H1 (cell line): ENCODE measurements around the gene CPHXL. TPM values are rescaled to one million over a fixed set of nuclear protein-coding genes. Genes with fewer than 3 reads are reported as not detected.

Experiments used
- CTCF ChIA-PET: fragments of 300-600 bp; sonication (Branson Sonifier 250); formaldehyde crosslinking; loops from one replicate; lab custom pipeline; 2021; ENCODE audit not compliant: partially characterized antibody; lab: Charles Lee
- POLR2A ChIA-PET: fragments of 300-600 bp; sonication (Branson Sonifier 250); formaldehyde crosslinking; loops from one replicate; lab custom pipeline; 2021; ENCODE audit warnings: inconsistent platforms; ENCODE audit not compliant: partially characterized antibody; lab: Charles Lee
- DNase-seq, 2 experiments: peaks; one replicate each; pipeline versions ENCODE4 v3.0.0 to v3.0.0-alpha.2; 2010 to 2022; ENCODE audit warnings: low spot score in 2 of 2, low read depth in 1 of 2, mixed read lengths in 1 of 2
- FAIRE-seq: peaks from 2 replicates; lab custom pipeline; 2011; peaks lifted over from hg19 to GRCh38; lab: Jason Lieb, UNC
- H2AFZ ChIP-seq: 2 replicates; pipeline ENCODE4 v1.8.1; 2012; ENCODE audit warnings: low read length, inconsistent platforms
- H2AK5ac ChIP-seq: 2 replicates; pipeline ENCODE4 v1.6.1; 2013; ENCODE audit warnings: low read depth, low read length
- H2BK120ac ChIP-seq: replicated peaks from 2 replicates; pipeline ENCODE3; 2013; ENCODE audit warnings: low read depth, low read length, inconsistent platforms
- H2BK12ac ChIP-seq: 2 replicates; pipeline ENCODE4 v1.6.1; 2013; ENCODE audit warnings: low read depth, low read length
- H2BK15ac ChIP-seq: 2 replicates; pipeline ENCODE4 v1.6.1; 2013; ENCODE audit warnings: low read length
- H2BK20ac ChIP-seq: 2 replicates; pipeline ENCODE4 v1.6.1; 2013; ENCODE audit warnings: low read length
- H2BK5ac ChIP-seq: 2 replicates; pipeline ENCODE4 v1.6.1; 2013; ENCODE audit warnings: low read depth, low read length
- H3K14ac ChIP-seq: 2 replicates; pipeline ENCODE4 v1.6.1; 2013; ENCODE audit warnings: inconsistent platforms; ENCODE audit not compliant: insufficient read length
- H3K18ac ChIP-seq: 2 replicates; pipeline ENCODE4 v1.6.1; 2013; ENCODE audit warnings: low read length; ENCODE audit errors: extremely low read depth
- H3K23ac ChIP-seq: 2 replicates; pipeline ENCODE4 v1.6.1; 2013; ENCODE audit warnings: inconsistent platforms; ENCODE audit not compliant: insufficient read length
- H3K23me2 ChIP-seq: 2 replicates; pipeline ENCODE4 v1.6.1; 2013; ENCODE audit warnings: low read depth, low read length
- H3K27ac ChIP-seq: 2 replicates; pipeline ENCODE4 v1.6.1; 2011; ENCODE audit warnings: low read depth, low read length, inconsistent platforms
- H3K27me3 ChIP-seq, 4 experiments: replicated peaks in 1 of 4; 1 replicate in 1 of 4; 2 replicates in 3 of 4; pipeline versions ENCODE4 v1.6.1 to v1.8.1; 2011 to 2013; ENCODE audit warnings: low read length in 3 of 4, mild to moderate bottlenecking in 3 of 4, inconsistent platforms in 2 of 4, mixed read lengths in 2 of 4, moderate library complexity in 1 of 4; ENCODE audit not compliant: control insufficient read depth in 3 of 4, insufficient read depth in 3 of 4; ENCODE audit errors: extremely low read depth in 1 of 4
- H3K36me3 ChIP-seq, 4 experiments: 2 replicates each; pipeline versions ENCODE4 v1.6.1 to v1.8.1; 2011 to 2013; ENCODE audit warnings: mild to moderate bottlenecking in 4 of 4, low read length in 3 of 4, moderate library complexity in 2 of 4, control low read depth in 1 of 4, inconsistent platforms in 1 of 4; ENCODE audit not compliant: insufficient read depth in 4 of 4, control insufficient read depth in 2 of 4
- H3K4ac ChIP-seq: replicated peaks from 2 replicates; pipeline ENCODE3; 2013; ENCODE audit warnings: low read length, low read depth, mixed read lengths, inconsistent platforms; ENCODE audit not compliant: insufficient read length
- H3K4me1 ChIP-seq, 4 experiments: replicated peaks in 1 of 4; 1 replicate in 1 of 4; 2 replicates in 3 of 4; pipeline versions ENCODE4 v1.6.1 to v1.8.1; 2011 to 2013; ENCODE audit warnings: low read length in 3 of 4, inconsistent platforms in 2 of 4, mixed read lengths in 1 of 4; ENCODE audit not compliant: insufficient read depth in 4 of 4, control insufficient read depth in 3 of 4
- H3K4me2 ChIP-seq, 2 experiments: 2 replicates each; pipeline versions ENCODE4 v1.6.1 to v1.8.1; 2011 to 2013; ENCODE audit warnings: low read depth in 2 of 2, low read length in 2 of 2, control low read depth in 1 of 2, inconsistent platforms in 1 of 2, mild to moderate bottlenecking in 1 of 2; ENCODE audit not compliant: insufficient read depth in 1 of 2
- H3K4me3 ChIP-seq, 4 experiments: fragments of 200-600, 300-600 bp in 1 of 4; sonication (generic), shearing (Covaris generic), sonication (Bioruptor Twin) in 1 of 4; 2 replicates each; pipeline versions ENCODE4 v1.5.1 to v1.8.1; 2011 to 2016; ENCODE audit warnings: low read length in 4 of 4, low read depth in 3 of 4, control low read depth in 2 of 4, inconsistent platforms in 2 of 4, mild to moderate bottlenecking in 2 of 4, mixed read lengths in 1 of 4, moderate library complexity in 1 of 4; ENCODE audit not compliant: insufficient read depth in 2 of 4; ENCODE audit errors: extremely low read depth in 1 of 4
- H3K56ac ChIP-seq: replicated peaks from 2 replicates; pipeline ENCODE3; 2013; ENCODE audit warnings: low read depth, mild to moderate bottlenecking, mixed read lengths, low read length, inconsistent platforms; ENCODE audit not compliant: insufficient read length
- H3K79me1 ChIP-seq: 2 replicates; pipeline ENCODE4 v1.6.1; 2013; ENCODE audit warnings: low read depth, low read length, control low read depth
- H3K79me2 ChIP-seq, 2 experiments: 2 replicates each; pipeline versions ENCODE4 v1.6.1 to v1.8.1; 2012 to 2013; ENCODE audit warnings: low read length in 2 of 2, mild to moderate bottlenecking in 2 of 2, inconsistent platforms in 1 of 2; ENCODE audit not compliant: insufficient read depth in 2 of 2, control insufficient read depth in 1 of 2
- H3K9ac ChIP-seq, 4 experiments: replicated peaks in 1 of 4; 1 replicate in 1 of 4; 2 replicates in 3 of 4; pipeline versions ENCODE4 v1.6.1 to v1.8.1; 2011 to 2013; ENCODE audit warnings: low read depth in 3 of 4, low read length in 3 of 4, control low read depth in 2 of 4, mild to moderate bottlenecking in 2 of 4, moderate library complexity in 2 of 4, inconsistent platforms in 1 of 4; ENCODE audit errors: extremely low read depth in 1 of 4
- H3K9me3 ChIP-seq, 2 experiments: 2 replicates each; pipeline versions ENCODE4 v1.6.1 to v1.8.1; 2012 to 2013; ENCODE audit warnings: mild to moderate bottlenecking in 2 of 2, moderate library complexity in 2 of 2, control low read depth in 1 of 2, inconsistent platforms in 1 of 2, low read depth in 1 of 2, low read length in 1 of 2, mixed read lengths in 1 of 2; ENCODE audit not compliant: insufficient read depth in 2 of 2
- H4K20me1 ChIP-seq, 2 experiments: replicated peaks in 1 of 2; 2 replicates each; pipeline versions ENCODE3 to v1.8.1; 2011 to 2013; ENCODE audit warnings: inconsistent platforms in 2 of 2, low read length in 2 of 2, mild to moderate bottlenecking in 1 of 2; ENCODE audit not compliant: insufficient read depth in 2 of 2, control insufficient read depth in 1 of 2
- H4K5ac ChIP-seq: 2 replicates; pipeline ENCODE4 v1.6.1; 2013; ENCODE audit warnings: low read length, low read depth, mixed read lengths, inconsistent platforms; ENCODE audit not compliant: insufficient read length
- H4K8ac ChIP-seq: 2 replicates; pipeline ENCODE4 v1.8.0; 2013; ENCODE audit warnings: mild to moderate bottlenecking, moderate library complexity, low read length, inconsistent platforms; ENCODE audit not compliant: insufficient read depth; ENCODE audit errors: extremely low read depth
- H4K91ac ChIP-seq: replicated peaks from 2 replicates; pipeline ENCODE3; 2013; ENCODE audit warnings: low read length, mixed read lengths, inconsistent platforms; ENCODE audit not compliant: insufficient read length
- ATF2 ChIP-seq: IDR thresholded peaks from 2 replicates; pipeline ENCODE4 v1.6.1; 2012; ENCODE audit warnings: low read length, inconsistent platforms
- ATF3 ChIP-seq: IDR thresholded peaks from 2 replicates; pipeline ENCODE4 v1.6.1; 2011; ENCODE audit warnings: low read depth, mild to moderate bottlenecking, low read length; ENCODE audit not compliant: insufficient read depth
- NRF1 ChIP-seq: IDR thresholded peaks from 2 replicates; pipeline ENCODE4 v1.6.1; 2011; ENCODE audit warnings: mild to moderate bottlenecking, low read depth, low read length, improper control_type of control experiment
- SAP30 ChIP-seq: fragments of 300-600 bp; sonication (generic); IDR thresholded peaks from 2 replicates; pipeline ENCODE4 v1.7.1; 2012; ENCODE audit warnings: low read length, moderate library complexity, mild to moderate bottlenecking, inconsistent platforms; ENCODE audit not compliant: insufficient read depth, insufficient replicate concordance
- YY1 ChIP-seq: IDR thresholded peaks from 2 replicates; pipeline ENCODE4 v1.6.1; 2011; ENCODE audit warnings: low read depth, mild to moderate bottlenecking, low read length
- WGBS, 2 experiments: shearing (Covaris generic) in 1 of 2; methylation state at CpG; one replicate each; pipeline versions ENCODE4 v1.1.6 to v1.1.7; 2013 to 2015; ENCODE audit warnings: low lambda C conversion rate in 2 of 2, mixed read lengths in 2 of 2, inconsistent platforms in 1 of 2, low coverage in 1 of 2, missing lambda C conversion rate in 1 of 2; ENCODE audit not compliant: insufficient replicate concordance in 2 of 2, insufficient coverage in 1 of 2, insufficient read length in 1 of 2; ENCODE audit errors: extremely low coverage in 1 of 2, missing lambda C conversion rate in 1 of 2; 5-methylcytosine and 5-hydroxymethylcytosine counted together
- polyA plus RNA-seq, 7 experiments: library from polyadenylated mRNA; depleted of rRNA in 3 of 7; stranded (reverse) in 5 of 7; unstranded in 2 of 7; fragments of >200 nt in 5 of 7; fragments of 200-250 nt in 2 of 7; gene quantifications; 1 replicate in 5 of 7; 2 replicates in 1 of 7; 4 replicates in 1 of 7; pipeline versions ENCODE4 v1.2.1 to v1.2.3, GENCODE V29; 2011 to 2013; ENCODE audit warnings: missing spikeins in 2 of 7, mixed read lengths in 2 of 7
- total RNA-seq: library from RNA; stranded (reverse); fragmentation: NEBNext Ultra II Directional; extraction: Animal tissue kit (Norgen Biotek cat#: 25700); gene quantifications from 2 replicates; pipeline ENCODE4 v1.2.1, GENCODE V29; 2021

Gene CPHXL
- total and polyA plus RNA-seq, 2 of the 8 experiments (the other 6 are each of a cell fraction or from before 2014, with no cell fraction given), result not detected

GRCh38 chr16:75754141-75754540, 27.9 kb upstream of the CPHXL start:
- H4K8ac ChIP-seq, result no peak overlapping the region
- no peak overlapping the region for H4K5ac ChIP-seq
- H3K14ac ChIP-seq, result no peak overlapping the region
- H2AFZ ChIP-seq, result no peak overlapping the region
- no peaks in the 10 kb centered on the region for H3K79me1 ChIP-seq
- H3K36me3 ChIP-seq, result no peaks in the 10 kb centered on the region
- no peak overlapping the region for H3K18ac ChIP-seq
- H2BK20ac ChIP-seq, result no peak overlapping the region
- H3K23me2 ChIP-seq, result no peaks in the 10 kb centered on the region
- no peaks in the 10 kb centered on the region for H4K20me1 ChIP-seq
- H3K27ac ChIP-seq, result no peak overlapping the region
- DNase-seq, result no peak
- H2AK5ac ChIP-seq, result no peak overlapping the region
- peaks cover 0 to 7% of the 10 kb centered on the region in 2 experiments; a peak in 1 of 4 replicates for H3K9me3 ChIP-seq
- no peaks in the 10 kb centered on the region for H3K4me1 ChIP-seq
- H3K4me2 ChIP-seq, result no peak overlapping the region
- H3K56ac ChIP-seq, result no peak overlapping the region
- no peak overlapping the region for H3K23ac ChIP-seq
- H2BK12ac ChIP-seq, result no peak overlapping the region
- ChIA-PET POLR2A (no interaction called here), CTCF (no interaction called here)
- H2BK5ac ChIP-seq, result no peak overlapping the region
- H3K79me2 ChIP-seq, result no peaks in the 10 kb centered on the region
- WGBS, 2 experiments, result 89% methylated on average over 5 of the region's 5 CpGs; no CpG with 5 or more reads in 1 of the 2 experiments
- TF ChIP-seq YY1 (no peak), NRF1 (no peak), SAP30 (no peak), ATF3 (no peak), ATF2 (no peak)
- H4K91ac ChIP-seq, result no peak overlapping the region
- no peak overlapping the region for H3K9ac ChIP-seq
- no peak overlapping the region for H3K4ac ChIP-seq
- FAIRE-seq, result no peak
- H3K27me3 ChIP-seq, result peaks cover 0 to 3% (median 0%) of the 10 kb centered on the region in 4 experiments; a peak in 1 of 7 replicates
- H3K4me3 ChIP-seq, result no peak overlapping the region
- no peak overlapping the region for H2BK120ac ChIP-seq
- H2BK15ac ChIP-seq, result no peak overlapping the region
